NCI-H2196 (cell line): ENCODE results near the gene CD200R1L.

Experiments used
- DNase-seq: peaks from one replicate; lab custom pipeline; 2025; ENCODE audit not compliant: unreplicated experiment; lab: John Stamatoyannopoulos, UW

CD200R1L gene

DNA sequence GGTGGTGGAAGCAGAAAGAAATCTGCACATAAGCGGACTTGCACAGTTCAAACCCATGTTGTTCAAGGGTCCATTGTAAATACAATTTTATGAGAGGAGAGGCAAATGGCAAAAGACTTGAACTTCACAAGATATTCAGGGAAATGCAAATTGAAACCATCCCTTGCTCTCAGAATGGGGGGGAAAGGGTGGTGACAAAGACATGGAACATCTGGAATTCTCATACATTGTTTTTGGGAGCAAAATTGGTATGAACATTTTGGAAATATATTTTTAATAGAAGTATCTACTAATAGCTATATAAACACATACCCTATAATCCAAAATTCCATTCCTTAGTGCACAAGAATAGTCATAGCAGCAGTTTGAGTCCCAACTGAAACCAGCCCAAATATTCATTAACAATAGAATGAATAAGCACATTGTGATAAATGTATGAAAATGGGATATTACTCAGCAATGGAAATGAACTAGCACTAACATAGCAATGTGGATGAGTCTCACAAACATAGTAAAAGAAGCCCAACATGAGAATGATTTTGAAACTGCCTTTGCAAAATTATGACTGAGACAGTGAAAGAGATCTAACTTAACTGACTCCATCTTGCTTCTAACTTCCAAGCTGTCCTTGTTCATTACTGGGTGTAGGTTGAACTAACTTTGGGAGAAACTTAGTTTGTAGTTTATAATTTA is 77.2 kb downstream of the CD200R1L start:
- no peak for DNase-seq

- no peak for DNase-seq
These were observed 78.9 kb downstream of the CD200R1L start for GRCh38 chr3:112767777-112768176.

GRCh38 chr3:112767177-112767576 is 79.5 kb downstream of the CD200R1L start:
- no peak for DNase-seq
